Peyer's patch (tissue), 4 donors: Measurements from ENCODE around the gene C1QTNF6. TPM values are rescaled to one million over a fixed set of nuclear protein-coding genes. Genes with fewer than 3 reads are reported as not detected.

Source experiments
- DNase-seq, 3 donors: peaks; one replicate each; pipeline ENCODE4 v3.0.0-alpha.2; 2017 to 2019
- H3K27ac ChIP-seq, 4 donors: fragments of 200-600 bp; sonication (generic); one replicate each; pipeline ENCODE4 v1.5.1; 2016 to 2019
- H3K27me3 ChIP-seq, 2 donors: fragments of 200-600 bp; sonication (generic); one replicate each; pipeline ENCODE4 v1.5.1; 2019
- H3K36me3 ChIP-seq, 3 donors: fragments of 200-600 bp; sonication (generic); one replicate each; pipeline ENCODE4 v1.5.1; 2016 to 2019
- H3K4me1 ChIP-seq, 4 donors: fragments of 200-600 bp; sonication (generic); one replicate each; pipeline ENCODE4 v1.5.1; 2016 to 2019
- H3K4me3 ChIP-seq, 4 donors: fragments of 200-600 bp; sonication (generic); 1 replicate in 3 of 4; 2 replicates in 1 of 4; pipeline ENCODE4 v1.5.1; 2016 to 2019; ENCODE audit warnings: mild to moderate bottlenecking in 1 of 4
- H3K9me3 ChIP-seq, 4 donors: fragments of 200-600 bp; sonication (generic); one replicate each; pipeline ENCODE4 v1.5.1; 2016 to 2019; ENCODE audit warnings: mild to moderate bottlenecking in 1 of 4
- CTCF ChIP-seq, 6 experiments: fragments of 450-650 bp in 4 of 6; fragments of 200-600 bp in 2 of 6; sonication (generic) in 1 of 6; IDR thresholded peaks; one replicate each; pipeline ENCODE4 v1.5.1; 2017 to 2019; ENCODE audit warnings: antibody characterized with exemption in 6 of 6, mild to moderate bottlenecking in 3 of 6, moderate library complexity in 1 of 6
- POLR2A ChIP-seq, 2 donors: fragments of 450-650 bp; IDR thresholded peaks; one replicate each; pipeline ENCODE4 v1.5.1; 2017; ENCODE audit warnings: antibody characterized with exemption in 2 of 2, mild to moderate bottlenecking in 2 of 2, moderate library complexity in 2 of 2
- total RNA-seq, 4 donors: library from RNA; depleted of rRNA; stranded (reverse); fragments of >200 nt; gene quantifications; one replicate each; pipeline ENCODE4 v1.1.0, GENCODE V29; 2016

C1QTNF6 gene
- total RNA-seq, 4 donors from 2014 or later: 3.9 to 9.4 (median 5.9) TPM

GRCh38 chr22:37213941-37214730 lies 26.1 kb upstream of the C1QTNF6 start:
- DNase-seq: peak in 2 of 3 donors; percentile 33 to 39
- Histone ChIP-seq H3K9me3 (no peaks in the 10 kb centered on the region), H3K4me3 (no peak overlapping the region), H3K27me3 (no peaks in the 10 kb centered on the region), H3K36me3 (no peaks in the 10 kb centered on the region), H3K27ac (no peak overlapping the region), H3K4me1 (peaks cover 0 to 5% (median 0%) of the 10 kb centered on the region in 4 donors)
- TF ChIP-seq CTCF (IDR thresholded peaks at IDR 0.05) (no peak), POLR2A (IDR thresholded peaks at IDR 0.05) (no peak)

- Histone ChIP-seq H3K36me3 (no peaks in the 10 kb centered on the region), H3K27ac (no peak overlapping the region), H3K27me3 (no peaks in the 10 kb centered on the region), H3K4me1 (peaks cover 0 to under 1% (median 0%) of the 10 kb centered on the region in 4 donors), H3K9me3 (no peaks in the 10 kb centered on the region), H3K4me3 (no peak overlapping the region)
- TF ChIP-seq CTCF (IDR thresholded peaks at IDR 0.05): no peak
- TF ChIP-seq POLR2A (IDR thresholded peaks at IDR 0.05): no peak
- peak in 2 of 3 donors; percentile 37 to 39 for DNase-seq
Observed at GRCh38 chr22:37213218-37213855, 25.3 kb upstream of the C1QTNF6 start.

GRCh38 chr22:37212174-37212906 lies 24.3 kb upstream of the C1QTNF6 start, which contains the start of gene SSTR3:
TSS of gene SSTR3 (minus strand) at chr22:37212477. CDS start at chr22:37207803, 4,674 bp downstream.
- DNase-seq: peak in 2 of 3 donors; percentile 41 to 43
- H3K9me3 ChIP-seq: no peaks in the 10 kb centered on the region

GRCh38 chr22:37211866-37212173 lies 23.8 kb upstream of the C1QTNF6 start:
- peak in 1 of 3 donors; percentile 37 for DNase-seq
- Histone ChIP-seq H3K4me3 (no peak overlapping the region), H3K4me1 (no peaks in the 10 kb centered on the region), H3K27me3 (no peaks in the 10 kb centered on the region), H3K36me3 (no peaks in the 10 kb centered on the region), H3K9me3 (no peaks in the 10 kb centered on the region), H3K27ac (no peak overlapping the region)
- TF ChIP-seq CTCF (IDR thresholded peaks at IDR 0.05) (no peak), POLR2A (IDR thresholded peaks at IDR 0.05) (no peak)

More at GRCh38 chr22:37212174-37212906, 24.3 kb upstream of the C1QTNF6 start, which contains the start of gene SSTR3:
- TF ChIP-seq POLR2A (IDR thresholded peaks at IDR 0.05) (no peak), CTCF (IDR thresholded peaks at IDR 0.05) (no peak)
- Histone ChIP-seq H3K27me3 (no peaks in the 10 kb centered on the region), H3K4me3 (no peak within 1 kb of the TSS), H3K36me3 (no peaks in the 10 kb centered on the region), H3K27ac (no peak within 1 kb of the TSS), H3K4me1 (no peaks in the 10 kb centered on the region)

- H3K36me3 ChIP-seq: no peaks in the 10 kb centered on the region
- no peaks in the 10 kb centered on the region for H3K4me1 ChIP-seq
- DNase-seq: peak in 2 of 3 donors; percentile 41 to 42
- TF ChIP-seq POLR2A (IDR thresholded peaks at IDR 0.05) (no peak), CTCF (IDR thresholded peaks at IDR 0.05) (no peak)
- no peaks in the 10 kb centered on the region for H3K27me3 ChIP-seq
- no peaks in the 10 kb centered on the region for H3K9me3 ChIP-seq
- H3K27ac ChIP-seq: no peak overlapping the region
- H3K4me3 ChIP-seq: no peak overlapping the region
Observed at GRCh38 chr22:37211075-37211865, 23.2 kb upstream of the C1QTNF6 start.
